HuH-7.5 (cell line): ENCODE measurements around the gene HLA-E.
"Not testable (repeated sequence)": the region's sequence is repeated elsewhere in the genome, so short reads cannot be mapped to it uniquely, and the experiment has no call there.

ENCODE experiments used
- DNase-seq: peaks from one replicate; pipeline ENCODE4 v3.0.0; 2011; ENCODE audit warnings: low spot score

Gene HLA-E

DNA sequence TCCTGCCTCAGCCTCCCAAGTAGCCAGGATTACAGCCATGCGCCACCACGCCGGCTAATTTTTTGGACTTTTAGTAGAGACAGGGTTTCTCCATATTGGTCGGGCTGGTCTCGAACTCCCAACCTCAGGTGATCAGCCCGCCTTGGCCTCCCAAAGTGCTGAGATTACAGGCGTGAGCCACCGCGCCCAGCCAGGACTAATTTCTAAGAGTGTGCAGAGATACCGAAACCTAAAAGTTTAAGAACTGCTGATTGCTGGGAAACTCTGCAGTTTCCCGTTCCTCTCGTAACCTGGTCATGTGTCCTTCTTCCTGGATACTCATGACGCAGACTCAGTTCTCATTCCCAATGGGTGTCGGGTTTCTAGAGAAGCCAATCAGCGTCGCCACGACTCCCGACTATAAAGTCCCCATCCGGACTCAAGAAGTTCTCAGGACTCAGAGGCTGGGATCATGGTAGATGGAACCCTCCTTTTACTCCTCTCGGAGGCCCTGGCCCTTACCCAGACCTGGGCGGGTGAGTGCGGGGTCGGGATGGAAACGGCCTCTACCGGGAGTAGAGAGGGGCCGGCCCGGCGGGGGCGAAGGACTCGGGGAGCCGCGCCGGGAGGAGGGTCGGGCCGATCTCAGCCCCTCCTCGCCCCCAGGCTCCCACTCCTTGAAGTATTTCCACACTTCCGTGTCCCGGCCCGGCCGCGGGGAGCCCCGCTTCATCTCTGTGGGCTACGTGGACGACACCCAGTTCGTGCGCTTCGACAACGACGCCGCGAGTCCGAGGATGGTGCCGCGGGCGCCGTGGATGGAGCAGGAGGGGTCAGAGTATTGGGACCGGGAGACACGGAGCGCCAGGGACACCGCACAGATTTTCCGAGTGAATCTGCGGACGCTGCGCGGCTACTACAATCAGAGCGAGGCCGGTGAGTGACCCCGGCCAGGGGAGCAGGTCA, at the start of gene HLA-E:
Gene HLA-E (plus strand): TSS at position 429 of the 945 bp plus-strand sequence. CDS start 23 bp downstream, at position 452.
- DNase-seq: peak; percentile 82

DNA sequence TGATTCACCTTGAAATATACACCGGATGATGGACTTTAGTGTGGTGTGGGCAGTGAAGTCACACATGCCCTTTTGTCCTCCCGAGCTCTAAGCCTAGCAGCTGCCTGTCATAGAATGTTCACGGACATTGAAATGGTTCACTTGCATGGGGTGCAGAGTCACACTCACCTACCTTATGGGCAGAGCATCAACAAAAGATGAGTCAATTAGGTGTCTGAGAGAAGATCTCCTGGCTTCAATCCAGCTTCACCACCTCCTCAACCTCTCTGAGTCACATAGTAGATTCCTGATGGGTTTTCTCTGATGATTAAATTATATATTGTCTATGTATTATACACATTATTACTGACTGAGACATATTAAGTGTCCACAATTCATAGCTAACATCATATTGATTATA, 48.1 kb upstream of the HLA-E start:
- no peak for DNase-seq

DNA sequence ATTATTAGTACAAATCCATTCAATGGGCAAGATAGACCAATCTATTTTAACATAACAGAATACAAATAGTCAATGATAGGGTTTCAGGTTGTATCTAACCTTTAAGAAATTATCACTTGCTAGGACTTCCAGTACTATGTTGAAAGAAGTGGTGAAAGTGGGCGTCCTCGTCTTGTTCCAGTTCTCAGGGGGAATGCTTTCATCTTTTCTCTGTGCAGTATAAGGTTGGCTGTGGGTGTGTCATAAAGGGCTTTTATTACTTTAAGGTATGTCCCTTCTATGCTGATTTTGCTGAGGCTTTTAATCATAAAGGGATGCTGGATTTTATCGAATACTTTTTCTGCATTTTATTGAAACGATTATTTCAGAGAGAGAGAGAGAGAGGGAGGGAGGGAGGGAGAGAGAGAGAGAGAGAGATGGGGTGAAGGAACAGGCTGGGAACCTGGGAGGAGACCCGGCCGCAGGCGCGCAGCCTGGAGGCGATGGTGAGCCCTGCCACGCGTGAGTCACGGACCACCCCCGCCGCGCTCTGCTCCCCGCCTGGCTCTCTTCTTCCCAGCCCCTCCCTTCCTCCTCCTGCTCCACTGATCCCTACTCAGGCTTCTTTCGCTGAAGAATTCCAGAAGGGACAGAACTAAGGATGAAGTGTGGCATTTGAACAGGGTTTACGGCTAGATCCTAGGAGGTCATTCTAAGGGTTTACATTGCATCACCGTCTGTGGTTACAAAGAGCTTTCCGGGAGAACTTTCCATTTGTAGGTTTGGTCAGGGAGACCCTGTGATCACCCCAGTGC, 45.5 kb upstream of the HLA-E start:
- DNase-seq: no peak

DNA sequence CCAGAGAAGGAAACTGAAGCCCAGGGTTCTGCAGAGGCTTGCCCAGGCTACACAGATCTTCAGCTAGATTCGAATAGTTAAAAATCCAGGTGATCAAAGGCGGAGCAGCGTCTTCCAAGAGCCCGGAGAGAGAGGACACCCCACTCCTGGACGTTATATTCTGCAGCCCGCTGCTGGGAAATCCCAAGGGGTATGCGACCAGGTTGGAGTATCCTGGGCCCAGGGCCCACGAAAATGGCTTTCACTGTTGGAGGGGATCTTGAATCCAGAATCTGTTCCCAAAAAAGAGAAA, 44.9 kb upstream of the HLA-E start:
- DNase-seq: no peak

DNA sequence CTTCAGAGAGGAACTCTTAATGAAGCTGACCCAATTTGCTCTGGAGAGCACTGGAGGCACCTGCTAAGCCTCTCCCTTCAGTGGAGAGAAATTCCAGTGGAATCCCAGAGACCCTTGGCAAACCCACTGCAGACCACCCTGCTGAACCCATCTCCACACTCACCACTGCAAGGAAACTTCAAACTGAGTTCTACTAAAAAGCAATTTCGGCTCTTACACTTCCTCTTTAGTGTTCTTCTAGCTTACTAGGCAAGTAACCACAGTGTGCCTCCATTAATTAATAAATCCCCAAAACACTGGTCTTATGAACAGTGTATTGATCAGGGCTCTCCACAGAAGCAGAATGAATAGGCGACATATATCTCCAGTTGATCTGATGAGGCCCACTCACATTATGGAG, 43.0 kb upstream of the HLA-E start:
- DNase-seq: no peak

DNA sequence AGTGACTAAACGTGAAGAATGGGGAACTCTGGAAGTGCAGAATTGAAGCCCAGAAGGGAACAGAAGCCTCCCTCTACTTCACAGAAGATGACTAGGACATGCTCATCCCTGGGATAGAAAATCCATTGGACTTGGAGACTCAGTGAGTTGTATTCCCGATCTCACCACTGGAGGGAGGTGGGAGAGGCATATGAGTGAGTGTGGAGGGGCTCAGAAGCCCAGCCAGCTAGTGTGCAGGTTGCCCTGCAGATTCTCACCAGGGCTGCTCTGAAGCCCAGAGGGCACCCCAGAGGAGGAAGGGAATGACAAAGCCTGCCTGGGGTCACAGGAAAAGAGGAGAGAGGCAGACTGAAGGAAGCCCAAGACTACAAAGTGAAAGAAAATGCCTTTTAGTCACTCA, 42.1 kb upstream of the HLA-E start:
- DNase-seq: peak; percentile 42

DNA sequence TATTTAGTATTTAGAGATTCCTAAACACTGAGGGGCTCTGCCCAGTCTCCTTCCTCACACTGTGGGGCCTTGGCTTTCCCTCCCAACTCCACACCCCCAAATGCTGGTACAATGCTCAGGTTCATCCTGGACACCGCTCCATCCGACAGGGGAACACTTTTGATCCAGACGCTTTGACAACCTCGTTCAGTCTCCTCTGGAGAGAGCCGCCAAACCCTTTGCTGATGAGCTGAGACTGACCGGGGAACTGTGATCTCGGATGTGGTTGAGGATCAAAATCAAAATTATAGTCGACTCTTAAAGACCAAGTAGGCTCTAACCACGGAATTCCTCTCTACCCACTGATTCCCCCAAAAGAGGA, 38.8 kb upstream of the HLA-E start:
- no peak for DNase-seq

DNA sequence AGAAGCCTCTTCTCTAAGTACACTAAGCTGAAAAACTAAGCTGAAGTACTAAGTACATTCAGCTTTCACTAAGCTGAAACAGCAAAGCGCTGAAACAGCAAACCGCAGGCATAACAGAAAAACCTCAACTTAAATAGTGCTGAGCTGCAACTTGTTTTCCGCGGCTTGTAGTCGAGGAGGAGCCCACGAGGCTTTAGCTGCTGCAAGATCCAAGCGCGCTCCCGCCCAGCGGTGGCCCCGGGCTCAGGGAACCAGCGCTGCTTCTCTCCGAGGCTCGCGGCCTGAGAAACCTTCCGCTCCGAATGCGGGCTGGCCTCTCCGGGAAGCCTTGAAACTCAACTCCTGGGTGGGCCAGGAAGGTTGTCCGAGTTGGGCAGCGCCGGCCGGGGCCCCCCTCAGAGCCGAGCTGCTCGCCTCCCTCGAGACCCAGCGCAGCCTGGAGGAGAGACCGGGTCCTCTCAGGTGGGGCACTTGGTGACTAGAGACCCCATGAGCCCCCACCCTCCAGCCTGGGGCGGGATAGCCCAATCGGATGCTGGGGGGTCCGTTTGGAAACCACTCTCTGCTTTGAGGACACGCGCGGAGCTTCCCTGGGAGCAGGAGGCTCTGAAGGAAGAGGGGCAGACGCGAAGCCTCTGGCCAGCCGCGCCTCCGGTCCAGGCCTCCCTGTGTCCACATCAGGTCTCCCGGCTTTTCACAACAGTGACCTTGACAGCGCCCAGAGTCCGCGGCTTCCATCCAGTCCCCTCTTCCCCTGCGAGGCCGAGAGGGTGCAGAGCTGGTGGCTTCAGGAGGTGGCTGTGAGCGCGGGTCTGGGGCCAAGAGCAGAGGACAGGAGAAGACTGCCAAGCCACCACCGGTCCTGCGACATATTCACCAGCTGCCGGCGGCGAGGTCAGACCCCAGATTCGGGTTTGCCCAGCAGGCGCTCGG, 38.1 kb upstream of the HLA-E start:
- DNase-seq: no peak

DNA sequence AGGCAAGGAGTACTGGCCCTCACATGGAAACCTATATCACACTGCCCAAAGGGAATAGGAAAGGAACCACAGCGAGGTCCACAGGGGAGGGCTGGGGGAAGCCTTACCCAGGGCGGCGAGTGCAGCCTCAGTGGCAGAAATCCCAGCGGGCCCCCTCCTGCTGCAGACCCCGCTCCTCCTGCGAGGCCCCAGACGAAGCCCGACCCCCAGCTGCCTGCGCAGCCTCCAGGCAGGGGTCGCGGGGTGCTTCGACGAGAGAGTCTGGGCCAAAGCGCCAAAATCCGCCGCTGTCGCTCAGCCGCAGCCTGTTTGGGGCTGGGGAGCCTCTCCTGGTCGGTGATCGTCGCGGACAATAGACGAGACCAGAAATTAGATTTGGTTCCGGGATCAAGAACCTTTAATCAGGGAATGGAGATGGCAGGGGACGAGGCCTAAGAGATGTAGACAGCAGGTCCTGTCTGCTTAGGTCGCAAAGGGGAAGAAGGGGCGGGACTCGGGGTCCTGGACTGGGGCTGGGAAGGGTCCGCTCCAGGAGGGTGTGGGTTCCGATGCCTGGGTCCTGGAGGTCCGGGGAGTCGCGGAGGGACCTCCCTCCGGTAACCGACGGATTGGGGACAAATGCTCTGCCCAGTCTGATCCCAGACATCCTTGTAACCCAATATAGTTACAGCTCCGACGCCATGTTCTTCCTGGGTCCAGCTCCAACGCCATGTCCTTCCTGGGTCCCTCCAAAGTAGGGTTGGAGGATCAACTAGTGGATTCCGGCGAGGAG, 36.4 kb upstream of the HLA-E start:
- no peak for DNase-seq

DNA sequence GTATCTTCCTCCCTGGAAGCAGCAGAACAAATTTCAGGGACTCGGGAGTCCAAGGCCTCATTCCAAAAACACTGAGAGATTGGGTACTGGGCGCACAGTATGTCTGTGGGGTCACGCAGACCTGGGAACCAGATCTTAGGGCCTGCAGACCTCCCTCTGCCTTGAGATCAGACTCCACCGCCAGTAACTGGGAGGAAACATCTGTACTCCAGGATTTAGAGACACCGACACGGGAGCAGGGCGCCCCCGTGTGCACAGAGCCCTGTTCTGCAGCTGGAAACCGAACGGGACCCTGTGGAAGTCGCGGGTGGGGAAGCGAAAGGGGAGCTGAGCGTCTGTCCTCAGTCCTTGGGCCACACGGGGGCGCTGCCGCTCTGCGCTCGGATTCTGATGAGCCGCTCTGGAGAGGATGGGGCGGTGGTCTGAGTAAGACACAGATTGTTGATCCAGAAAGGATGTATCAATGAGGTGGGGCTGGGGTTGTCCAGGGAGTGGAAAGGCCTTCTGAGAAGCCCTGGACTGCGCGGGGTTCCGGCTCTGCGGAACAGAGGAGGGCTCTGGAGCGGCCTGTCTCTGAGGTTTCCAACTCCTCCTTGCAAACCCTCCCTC, 35.7 kb upstream of the HLA-E start:
- DNase-seq: peak; percentile 87

DNA sequence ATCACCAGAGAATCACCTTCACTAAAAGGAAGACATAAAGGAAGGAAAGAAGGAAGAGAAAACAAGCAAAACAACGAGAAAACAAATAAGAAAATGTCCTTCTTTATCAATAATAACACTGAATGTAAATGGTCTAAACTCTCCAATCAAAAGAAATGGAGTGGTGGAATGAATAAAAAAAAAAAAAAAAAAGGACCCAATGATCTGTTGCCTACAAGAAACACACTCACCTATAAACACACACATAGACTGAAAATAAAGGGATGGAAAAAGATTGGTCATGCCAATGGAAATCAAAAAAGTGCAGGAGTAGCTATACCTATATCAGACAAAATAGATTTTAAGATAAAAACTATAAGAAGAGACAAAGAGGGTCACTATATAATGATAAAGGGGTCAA, 30.2 kb upstream of the HLA-E start:
- DNase-seq: no peak

DNA sequence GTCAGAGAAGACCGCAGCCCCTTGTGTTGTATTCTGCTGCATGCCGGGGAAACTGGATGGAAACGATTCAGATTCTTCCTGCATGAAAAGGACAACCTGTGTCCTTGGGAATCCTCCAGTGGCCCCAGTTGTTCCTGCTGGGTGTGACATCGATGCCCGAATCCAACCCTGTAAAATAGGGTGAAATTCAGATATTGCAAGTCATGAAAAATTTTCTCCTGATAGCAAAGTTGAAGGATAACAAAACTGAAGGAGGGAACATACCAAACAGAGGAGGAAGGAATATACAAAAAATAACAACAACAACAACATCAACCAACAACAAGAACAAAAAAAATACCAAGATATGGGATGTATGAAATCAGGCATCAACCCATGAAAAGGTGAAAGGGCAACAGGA, 28.3 kb upstream of the HLA-E start:
- DNase-seq: no peak

DNA sequence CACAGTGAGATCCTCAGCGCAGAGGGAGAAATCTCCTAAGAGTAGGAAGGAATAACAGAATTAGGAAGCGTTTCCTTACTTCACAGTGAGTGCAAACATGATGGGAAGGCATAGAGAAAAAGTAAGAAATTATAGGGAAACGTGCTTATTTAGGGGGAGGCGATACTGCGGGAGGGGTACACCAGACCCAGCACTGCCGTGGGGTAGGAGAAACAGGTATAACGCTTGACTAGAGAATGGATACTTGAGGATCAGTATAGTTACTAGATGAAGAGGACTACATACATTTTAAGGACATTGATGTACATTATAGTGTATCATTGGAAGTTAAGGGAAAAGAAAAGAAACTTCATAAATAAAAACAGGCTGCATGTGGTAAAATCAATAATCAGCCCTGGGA, 26.8 kb upstream of the HLA-E start:
- no peak for DNase-seq

DNA sequence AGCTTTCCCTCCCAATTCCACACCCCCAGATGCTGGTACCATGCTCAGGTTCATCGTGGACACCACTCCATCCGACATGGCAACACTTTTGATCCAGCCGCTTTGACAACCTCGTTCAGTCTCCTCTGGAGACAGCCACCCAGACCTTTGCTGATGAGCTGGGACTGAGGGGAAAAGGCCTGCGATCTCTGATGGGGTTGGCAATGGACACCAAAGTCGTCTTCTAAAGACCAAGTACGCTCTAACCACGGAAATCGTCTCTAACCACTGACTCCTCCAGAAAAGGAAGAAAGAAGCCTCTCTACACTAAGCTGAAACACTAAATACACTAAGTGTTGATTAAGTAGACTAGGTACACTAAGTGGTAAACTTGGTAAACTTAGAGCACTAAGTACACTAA, 26.1 kb upstream of the HLA-E start:
- no peak for DNase-seq

DNA sequence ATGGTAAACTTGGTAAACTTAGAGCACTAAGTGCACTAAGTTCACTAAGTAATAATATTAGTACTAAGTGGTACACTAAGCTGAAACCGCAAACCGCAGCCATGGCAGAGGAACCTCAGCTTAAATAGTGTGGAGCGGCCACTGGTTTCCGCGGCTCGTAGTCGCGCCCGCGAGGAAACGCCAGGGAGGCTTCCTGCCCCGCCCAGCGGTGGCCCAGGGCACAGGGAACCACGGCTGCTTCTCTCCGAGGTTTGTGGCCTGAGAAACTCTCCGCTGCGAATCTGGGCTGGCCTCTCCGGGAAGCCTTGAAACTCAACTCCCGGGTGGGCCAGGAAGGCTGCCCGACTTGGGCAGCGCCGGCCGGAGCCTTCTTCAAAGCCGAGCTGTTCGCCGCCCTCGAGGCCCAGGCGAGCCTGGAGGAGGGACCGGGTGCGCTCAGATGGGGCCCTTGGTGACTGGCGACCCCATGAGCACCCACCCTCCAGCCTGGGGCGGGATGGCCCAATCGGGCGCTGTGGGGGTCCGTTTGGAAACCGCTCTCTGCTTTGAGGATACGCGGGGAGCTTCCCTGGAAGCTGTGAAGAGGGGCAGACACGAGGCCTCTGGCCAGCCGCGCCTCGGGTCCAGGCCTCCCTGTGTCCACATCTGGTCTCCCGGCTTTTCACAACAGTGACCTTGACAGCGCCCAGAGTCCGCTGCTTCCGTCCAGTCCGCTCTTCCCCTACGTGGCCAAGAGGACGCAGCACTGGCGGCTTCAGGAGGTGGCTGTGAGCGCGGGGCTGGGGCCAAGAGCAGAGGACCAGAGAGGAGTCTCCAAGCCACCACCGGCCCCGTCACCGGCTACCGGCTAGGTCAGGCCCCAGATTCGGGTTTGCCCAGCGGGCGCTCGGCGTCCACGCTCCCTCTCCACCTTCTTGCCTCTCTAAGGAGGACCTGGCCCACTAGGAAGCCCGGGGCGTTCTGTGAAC, 25.4 kb upstream of the HLA-E start:
- no peak for DNase-seq

DNA sequence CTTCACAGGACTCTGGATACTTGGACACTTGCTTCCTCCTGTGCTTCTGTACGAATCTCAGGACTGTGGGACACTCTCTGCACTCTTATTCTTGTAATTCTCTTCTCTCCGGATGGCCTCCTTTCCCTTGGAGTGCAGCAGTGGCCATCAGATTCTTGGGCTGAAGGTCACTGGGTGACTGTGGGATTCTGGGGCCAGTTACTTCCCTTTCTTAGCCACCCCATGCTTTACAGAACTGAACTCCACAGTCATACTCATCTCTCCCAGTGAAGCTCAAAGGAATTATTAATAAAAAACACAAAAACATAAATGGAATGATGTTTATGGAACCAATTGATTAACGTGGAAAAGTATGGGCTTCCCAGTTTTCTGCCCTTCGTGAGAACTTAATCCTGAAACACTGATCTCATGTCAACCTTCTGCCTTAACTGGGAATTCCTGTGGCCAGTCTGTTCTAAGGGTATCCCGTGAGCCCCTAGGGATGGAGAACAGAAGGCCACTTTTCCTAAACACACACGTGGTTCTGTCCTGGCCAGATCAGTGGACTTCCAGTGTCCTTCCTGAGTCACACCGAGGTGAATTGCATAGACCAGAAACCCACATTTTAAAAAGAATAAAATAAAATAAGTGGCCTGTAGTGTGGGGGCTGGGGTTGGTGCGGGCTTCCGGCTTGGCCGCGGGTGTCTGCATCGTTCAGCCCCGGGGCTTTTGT, 23.6 kb upstream of the HLA-E start:
- DNase-seq: no peak

DNA sequence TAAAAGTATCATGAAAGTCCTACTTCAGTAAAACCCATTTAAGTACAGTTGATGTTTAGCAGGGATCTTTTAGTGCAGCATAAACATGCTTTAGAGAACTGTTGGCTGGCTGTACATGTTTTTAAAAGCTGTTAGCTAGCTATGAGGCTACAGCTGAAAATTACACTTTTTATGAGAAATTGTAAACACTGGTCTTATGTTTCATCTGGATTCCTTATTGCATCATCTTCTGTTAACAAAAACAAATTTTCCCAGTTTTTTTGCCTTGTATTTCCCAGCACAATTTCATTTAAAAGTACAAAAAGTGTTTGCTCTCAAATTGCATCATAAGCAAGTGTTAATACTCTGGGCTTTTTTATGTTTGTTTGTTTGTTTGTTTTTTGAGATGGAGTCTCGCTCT, 18.3 kb upstream of the HLA-E start:
- DNase-seq: no peak

DNA sequence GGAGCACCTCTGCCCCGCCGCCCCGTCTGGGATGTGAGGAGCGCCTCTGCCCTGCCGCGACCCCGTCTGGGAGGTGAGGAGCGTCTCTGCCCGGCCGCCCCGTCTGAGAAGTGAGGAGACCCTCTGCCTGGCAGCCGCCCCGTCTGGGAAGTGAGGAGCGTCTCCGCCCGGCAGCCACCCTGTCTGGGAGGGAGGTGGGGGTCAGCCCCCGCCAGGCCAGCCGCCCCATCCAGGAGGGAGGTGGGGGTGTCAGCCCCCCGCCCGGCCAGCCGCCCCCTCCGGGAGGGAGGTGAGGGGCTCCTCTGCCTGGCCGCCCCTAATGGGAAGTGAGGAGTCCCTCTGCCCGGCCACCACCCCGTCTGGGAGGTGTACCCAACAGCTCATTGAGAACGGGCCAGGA, 14.2 kb upstream of the HLA-E start:
- not testable (repeated sequence) for DNase-seq

DNA sequence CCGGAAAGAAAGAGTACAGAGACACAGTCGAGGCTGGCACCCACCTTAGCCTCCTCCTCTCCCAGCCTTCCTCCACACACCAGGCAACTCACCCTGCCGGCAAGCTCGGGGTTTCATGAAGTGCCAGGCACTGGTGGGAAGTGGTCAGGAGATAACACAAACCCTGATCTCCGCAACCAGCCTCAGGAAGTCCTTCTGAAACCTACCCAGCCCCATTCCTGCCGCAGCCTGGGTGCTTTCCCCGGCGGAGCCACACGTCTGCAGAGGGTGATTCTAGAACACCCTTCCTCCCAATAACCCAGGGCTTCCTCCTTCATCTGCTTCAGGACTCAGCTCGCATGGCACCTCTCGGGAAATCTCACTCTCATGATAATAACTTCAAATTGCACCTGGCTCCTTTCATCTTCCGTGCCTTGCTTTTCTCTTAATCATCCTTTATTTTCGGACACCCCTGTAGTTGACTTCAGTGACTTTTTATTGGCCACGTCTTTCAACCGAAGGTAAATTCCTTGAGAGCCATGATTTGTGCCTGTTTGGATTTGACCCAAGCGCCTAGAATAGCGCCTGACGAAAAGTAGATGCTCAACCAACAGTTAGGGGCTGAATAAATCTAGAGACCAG, 8.7 kb upstream of the HLA-E start:
- DNase-seq: no peak
